ENCODE data around the gene RNMT. TPM values are rescaled to one million over a fixed set of nuclear protein-coding genes. Genes with fewer than 3 reads are reported as not detected.

Gene RNMT
- total RNA-seq, 6 experiments from 2014 or later = 26.8 to 32.1 (median 27.4) TPM

- DNase-seq = no peak
- H3K36me3 Mint-ChIP-seq (ENCODE audit: low read depth) = peaks cover 3% of the 10 kb centered on the region
- H3K4me3 Mint-ChIP-seq = no peak overlapping the region
- no peak overlapping the region for H3K27ac Mint-ChIP-seq
- H3K4me1 Mint-ChIP-seq (ENCODE audit: low read depth) = peaks cover 26% of the 10 kb centered on the region
- no peaks in the 10 kb centered on the region; the same call in 1 of the 2 replicates for H3K9me3 Mint-ChIP-seq
- TF ChIP-seq CTCF (IDR thresholded peaks at IDR 0.05) = no peak
- H3K27me3 Mint-ChIP-seq (ENCODE audit: insufficient read depth) = no peaks in the 10 kb centered on the region
These were observed 6.3 kb upstream of the RNMT start for GRCh38 chr18:13720123-13720522.

- Mint-ChIP-seq H3K4me1 (ENCODE audit: low read depth) (peaks cover 33% of the 10 kb centered on the region), H3K4me3 (no peak overlapping the region)
- no peak for DNase-seq
These were observed 5.6 kb upstream of the RNMT start for GRCh38 chr18:13720847-13721246.

GRCh38 chr18:13725566-13726231 is 774 bp upstream of the RNMT start:
- no peak for TF ChIP-seq CTCF (IDR thresholded peaks at IDR 0.05)

More at GRCh38 chr18:13720847-13721246, 5.6 kb upstream of the RNMT start:
- no peaks in the 10 kb centered on the region for H3K27me3 Mint-ChIP-seq (ENCODE audit: insufficient read depth)
- TF ChIP-seq CTCF (IDR thresholded peaks at IDR 0.05) = no peak
- H3K9me3 Mint-ChIP-seq = no peaks in the 10 kb centered on the region; the same call in 1 of the 2 replicates
- H3K27ac Mint-ChIP-seq = no peak overlapping the region
- H3K36me3 Mint-ChIP-seq (ENCODE audit: low read depth) = peaks cover 3% of the 10 kb centered on the region

GRCh38 chr18:13726972-13727331 is 479 bp downstream of the RNMT start:
- no peak for TF ChIP-seq CTCF (IDR thresholded peaks at IDR 0.05)
- no peaks in the 10 kb centered on the region; the same call in 1 of the 2 replicates for H3K36me3 Mint-ChIP-seq (ENCODE audit: low read depth)
- peak overlapping the region; percentile 88 for H3K4me3 Mint-ChIP-seq
- H3K27ac Mint-ChIP-seq = peak overlapping the region; percentile 99
- peaks cover 37% of the 10 kb centered on the region for H3K4me1 Mint-ChIP-seq (ENCODE audit: low read depth)
- H3K27me3 Mint-ChIP-seq (ENCODE audit: insufficient read depth) = peaks cover 5% of the 10 kb centered on the region; the same call in 1 of the 2 replicates
- H3K9me3 Mint-ChIP-seq = no peaks in the 10 kb centered on the region
- peak; percentile 29 for DNase-seq

More at GRCh38 chr18:13725566-13726231, 774 bp upstream of the RNMT start:
- H3K36me3 Mint-ChIP-seq (ENCODE audit: low read depth) = no peaks in the 10 kb centered on the region; the same call in 1 of the 2 replicates
- no peak for DNase-seq
- no peaks in the 10 kb centered on the region for H3K9me3 Mint-ChIP-seq
- peak overlapping the region; percentile 88 for H3K4me3 Mint-ChIP-seq
- H3K4me1 Mint-ChIP-seq (ENCODE audit: low read depth) = peaks cover 42% of the 10 kb centered on the region
- peak overlapping the region; percentile 99 for H3K27ac Mint-ChIP-seq
- H3K27me3 Mint-ChIP-seq (ENCODE audit: insufficient read depth) = peaks cover 5% of the 10 kb centered on the region; the same call in 1 of the 2 replicates

GRCh38 chr18:13730481-13730880 is 4.0 kb downstream of the RNMT start:
- Mint-ChIP-seq H3K4me3 (no peak overlapping the region), H3K36me3 (ENCODE audit: low read depth) (peaks cover 6% of the 10 kb centered on the region; the same call in 1 of the 2 replicates), H3K27me3 (ENCODE audit: insufficient read depth) (peaks cover 5% of the 10 kb centered on the region; the same call in 1 of the 2 replicates), H3K4me1 (ENCODE audit: low read depth) (peaks cover 19% of the 10 kb centered on the region), H3K27ac (no peak overlapping the region), H3K9me3 (no peaks in the 10 kb centered on the region)
- DNase-seq = no peak
- no peak for TF ChIP-seq CTCF (IDR thresholded peaks at IDR 0.05)

All from HFFc6 (cell line).